Endodermal cell (in vitro differentiated cells): ENCODE results near the gene CPA4. TPM values are rescaled to one million over a fixed set of nuclear protein-coding genes. Genes with fewer than 3 reads are reported as not detected.

Source experiments
- DNase-seq: peaks from one replicate; pipeline ENCODE4 v3.0.0-alpha.2; 2017
- H3K27ac ChIP-seq: 2 replicates; pipeline ENCODE4 v1.5.1; 2013; ENCODE audit warnings: mild to moderate bottlenecking, low read depth, low read length, moderate library complexity
- H3K27me3 ChIP-seq: 2 replicates; pipeline ENCODE4 v1.6.1; 2013; ENCODE audit warnings: mild to moderate bottlenecking, low read length, moderate library complexity; ENCODE audit not compliant: insufficient read depth, control insufficient read depth, poor library complexity, severe bottlenecking
- H3K36me3 ChIP-seq: 2 replicates; pipeline ENCODE4 v1.7.0; 2013; ENCODE audit warnings: mild to moderate bottlenecking, low read length, moderate library complexity; ENCODE audit not compliant: control insufficient read depth, insufficient read depth
- H3K4me1 ChIP-seq: one replicate; pipeline ENCODE4 v1.7.0; 2013; ENCODE audit warnings: low read length; ENCODE audit not compliant: control insufficient read depth, insufficient read depth
- H3K4me3 ChIP-seq: 2 replicates; pipeline ENCODE4 v1.5.1; 2013; ENCODE audit warnings: mild to moderate bottlenecking, low read length, moderate library complexity
- H3K9ac ChIP-seq: 2 replicates; pipeline ENCODE4 v1.6.1; 2013; ENCODE audit warnings: mild to moderate bottlenecking, low read length, moderate library complexity; ENCODE audit not compliant: poor library complexity, severe bottlenecking; ENCODE audit errors: extremely low read depth
- H3K9me3 ChIP-seq: 2 replicates; pipeline ENCODE4 v1.6.1; 2013; ENCODE audit warnings: mild to moderate bottlenecking, low read length, moderate library complexity; ENCODE audit not compliant: control insufficient read depth
- H3K27ac Mint-ChIP-seq: 2 replicates; pipeline ENCODE4 v1.8.0; 2020; ENCODE audit warnings: mixed read lengths
- H3K27me3 Mint-ChIP-seq: 2 replicates; pipeline ENCODE4 v1.8.0; 2021; ENCODE audit warnings: mild to moderate bottlenecking, mixed read lengths; ENCODE audit not compliant: insufficient read depth
- H3K36me3 Mint-ChIP-seq: 2 replicates; pipeline ENCODE4 v1.8.0; 2020; ENCODE audit warnings: low read depth, mixed read lengths
- H3K4me1 Mint-ChIP-seq: 2 replicates; pipeline ENCODE4 v1.8.0; 2020; ENCODE audit warnings: mixed read lengths
- H3K4me3 Mint-ChIP-seq: 2 replicates; pipeline ENCODE4 v1.8.0; 2020; ENCODE audit warnings: mild to moderate bottlenecking, moderate library complexity, mixed read lengths
- H3K9me3 Mint-ChIP-seq: 2 replicates; pipeline ENCODE4 v1.8.0; 2020; ENCODE audit warnings: mild to moderate bottlenecking, mixed read lengths
- CTCF ChIP-seq: fragments of 200-600 bp; sonication (generic); conservative IDR thresholded peaks from 2 replicates; pipeline ENCODE4 v1.5.0; 2021; ENCODE audit warnings: antibody characterized with exemption, mild to moderate bottlenecking
- WGBS, 2 experiments: methylation state at CpG; one replicate each; pipeline versions ENCODE4 v1.1.5 to v1.1.7; 2013; ENCODE audit warnings: missing lambda C conversion rate in 2 of 2, mixed read lengths in 1 of 2; ENCODE audit not compliant: insufficient coverage in 1 of 2, insufficient read length in 1 of 2; 5-methylcytosine and 5-hydroxymethylcytosine counted together
- total RNA-seq, 2 donors: library from RNA; stranded (reverse); fragmentation: NEBNext Ultra II Directional in 1 of 2; extraction: Animal tissue kit (Norgen Biotek cat#: 25700) in 1 of 2; gene quantifications; 2 replicates in 1 of 2; 3 replicates in 1 of 2; pipeline ENCODE4 v1.2.1, GENCODE V29; 2021

The CPA4 gene
- total RNA-seq, 2 donors from 2014 or later: not detected

- Histone ChIP-seq H3K9me3 (no peaks in the 10 kb centered on the region), H3K9ac (no peak overlapping the region), H3K27me3 (no peaks in the 10 kb centered on the region), H3K36me3 (no peaks in the 10 kb centered on the region), H3K4me3 (no peak overlapping the region), H3K4me1 (no peaks in the 10 kb centered on the region), H3K27ac (no peak overlapping the region)
- Mint-ChIP-seq H3K27ac (no peak overlapping the region), H3K36me3 (no peaks in the 10 kb centered on the region), H3K27me3 (peaks cover 4% of the 10 kb centered on the region), H3K9me3 (peaks cover 8% of the 10 kb centered on the region), H3K4me3 (no peak overlapping the region), H3K4me1 (peaks cover 4% of the 10 kb centered on the region)
- DNase-seq: no peak
- TF ChIP-seq CTCF: no peak
- 97% methylated on average over 4 of the region's 4 CpGs for WGBS, 2 experiments
Observed at GRCh38 chr7:130364451-130364850, 71.5 kb downstream of the CPA4 start.

GRCh38 chr7:130365088-130365487 lies 72.1 kb downstream of the CPA4 start:
- H3K4me1 Mint-ChIP-seq: peaks cover 4% of the 10 kb centered on the region

GRCh38 chr7:130365511-130366441 lies 72.8 kb downstream of the CPA4 start:
- Mint-ChIP-seq H3K9me3 (peaks cover under 1% of the 10 kb centered on the region), H3K4me1 (peaks cover 4% of the 10 kb centered on the region), H3K36me3 (no peaks in the 10 kb centered on the region), H3K27ac (no peak overlapping the region), H3K4me3 (no peak overlapping the region), H3K27me3 (peaks cover 4% of the 10 kb centered on the region)
- no peaks in the 10 kb centered on the region for H3K27me3 ChIP-seq
- peak overlapping the region; percentile 86 for H3K27ac ChIP-seq
- DNase-seq: no peak
- no peak overlapping the region for H3K9ac ChIP-seq
- H3K4me1 ChIP-seq: no peaks in the 10 kb centered on the region
- WGBS, 2 experiments: 80 to 87% methylated on average over 14 to 15 of the region's 15 CpGs
- TF ChIP-seq CTCF: no peak
- H3K4me3 ChIP-seq: no peak overlapping the region
- no peaks in the 10 kb centered on the region for H3K9me3 ChIP-seq
- H3K36me3 ChIP-seq: no peaks in the 10 kb centered on the region

More at GRCh38 chr7:130365088-130365487, 72.1 kb downstream of the CPA4 start:
- DNase-seq: no peak
- H3K36me3 Mint-ChIP-seq: no peaks in the 10 kb centered on the region
- no peak for TF ChIP-seq CTCF
- 80 to 91% methylated on average over 1 to 2 of the region's 2 CpGs for WGBS, 2 experiments
- peaks cover 4% of the 10 kb centered on the region for H3K27me3 Mint-ChIP-seq
- Histone ChIP-seq H3K27ac (peak overlapping the region; percentile 86), H3K4me1 (no peaks in the 10 kb centered on the region), H3K9me3 (no peaks in the 10 kb centered on the region), H3K9ac (no peak overlapping the region), H3K4me3 (no peak overlapping the region), H3K36me3 (no peaks in the 10 kb centered on the region), H3K27me3 (no peaks in the 10 kb centered on the region)
- H3K27ac Mint-ChIP-seq: no peak overlapping the region
- H3K9me3 Mint-ChIP-seq: peaks cover 7% of the 10 kb centered on the region
- H3K4me3 Mint-ChIP-seq: no peak overlapping the region
